Sigmoid colon (tissue), 7 donors: ENCODE results near the gene SUGP2. TPM values are rescaled to one million over a fixed set of nuclear protein-coding genes. Genes with fewer than 3 reads are reported as not detected.

Experiments used
- DNase-seq: peaks from one replicate; pipeline ENCODE4 v3.0.0-alpha.2; 2019
- H3K27ac ChIP-seq, 4 donors: fragments of 200-600 bp; sonication (generic); one replicate each; pipeline ENCODE4 v1.5.1; 2016 to 2019; ENCODE audit warnings: mild to moderate bottlenecking in 1 of 4
- H3K27me3 ChIP-seq, 3 donors: fragments of 200-600 bp; sonication (generic); one replicate each; pipeline ENCODE4 v1.5.1; 2019; ENCODE audit warnings: mild to moderate bottlenecking in 1 of 3
- H3K36me3 ChIP-seq, 4 donors: fragments of 200-600 bp; sonication (generic); one replicate each; pipeline ENCODE4 v1.5.1; 2016 to 2019
- H3K4me1 ChIP-seq, 4 donors: fragments of 200-600 bp; sonication (generic); one replicate each; pipeline ENCODE4 v1.5.1; 2017 to 2019
- H3K4me3 ChIP-seq, 4 donors: fragments of 200-600 bp; sonication (generic); one replicate each; pipeline ENCODE4 v1.5.1; 2017 to 2019; ENCODE audit warnings: mild to moderate bottlenecking in 2 of 4, moderate library complexity in 1 of 4
- H3K9me3 ChIP-seq, 4 donors: fragments of 200-600 bp in 3 of 4; sonication (generic) in 3 of 4; one replicate each; pipeline versions ENCODE4 v1.5.1 to v1.6.1; 2013 to 2019
- CTCF ChIP-seq, 4 experiments: fragments of 450-650 bp in 3 of 4; fragments of 200-600 bp in 1 of 4; IDR thresholded peaks; one replicate each; pipeline ENCODE4 v1.5.1; 2016 to 2019; ENCODE audit warnings: antibody characterized with exemption in 4 of 4, mild to moderate bottlenecking in 3 of 4, moderate library complexity in 2 of 4
- EP300 ChIP-seq, 4 donors: sonication (generic); formaldehyde crosslinking; IDR thresholded peaks; one replicate each; pipeline ENCODE4 v1.6.1; 2017; ENCODE audit warnings: antibody characterized with exemption in 4 of 4
- POLR2A ChIP-seq, 2 donors: fragments of 450-650 bp; IDR thresholded peaks; one replicate each; pipeline ENCODE4 v1.6.1; 2016; ENCODE audit warnings: antibody characterized with exemption in 2 of 2, mild to moderate bottlenecking in 2 of 2, moderate library complexity in 2 of 2
- POLR2AphosphoS5 ChIP-seq, 4 donors: sonication (generic); formaldehyde crosslinking; IDR thresholded peaks; one replicate each; pipeline ENCODE4 v1.6.1; 2017; ENCODE audit warnings: antibody characterized with exemption in 4 of 4
- WGBS, 2 donors: extraction: QIAGEN DNeasy Blood & Tissue Kit; methylation state at CpG; one replicate each; pipeline ENCODE4 v1.1.7; 2013; 5-methylcytosine and 5-hydroxymethylcytosine counted together
- intact Hi-C: fragments of 100-400 bp; cut with DNase I; formaldehyde crosslinking; loops from one replicate; pipeline ENCODE4 v1.15.1; 2023
- polyA plus RNA-seq, 3 donors: library from polyadenylated mRNA; stranded (reverse); fragments of 200-250 nt; gene quantifications; one replicate each; pipeline ENCODE4 v1.2.3, GENCODE V29; 2013
- total RNA-seq, 4 donors: library from RNA; depleted of rRNA; stranded (reverse); fragments of >200 nt; gene quantifications; one replicate each; pipeline ENCODE4 v1.1.0, GENCODE V29; 2016
- donor health status: healthy with polysubstance abuse.
- donor health status: Bipolar disorder and iron deficiency.
- donor health status: healthy.

Gene SUGP2
- total and polyA plus RNA-seq, 7 donors = 7.8 to 82.3 (median 30.3) TPM

DNA sequence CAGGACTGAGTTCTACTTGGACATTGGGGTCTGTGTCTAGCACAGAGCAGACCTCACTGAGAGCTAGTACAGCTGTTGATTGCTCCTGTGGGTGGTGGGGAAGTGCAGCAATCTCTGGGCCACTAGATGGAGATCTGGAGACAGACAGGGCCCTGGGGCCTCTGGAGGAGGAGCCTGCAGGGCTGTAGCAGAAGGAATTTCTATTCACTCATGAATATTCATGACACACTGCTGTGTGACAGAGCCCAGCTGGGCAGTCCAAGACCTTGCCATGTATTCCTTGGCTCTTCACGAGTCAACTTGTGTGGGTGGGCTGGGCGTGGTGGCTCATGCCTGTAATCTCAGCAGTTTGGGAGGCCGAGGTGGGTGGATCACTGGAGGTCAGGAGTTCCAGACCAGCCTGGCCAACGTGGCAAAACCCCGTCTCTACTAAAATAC is 37.5 kb downstream of the SUGP2 start:
- intact Hi-C loops = no loop called here
- Histone ChIP-seq H3K27me3 (no peaks in the 10 kb centered on the region), H3K4me3 (no peak overlapping the region), H3K4me1 (no peaks in the 10 kb centered on the region), H3K36me3 (peaks cover 9 to 81% (median 35%) of the 10 kb centered on the region in 4 donors), H3K9me3 (no peaks in the 10 kb centered on the region), H3K27ac (no peak overlapping the region)
- peak; percentile 82 for DNase-seq
- WGBS, 2 donors = 73 to 75% methylated on average over 5 of the region's 5 CpGs
- TF ChIP-seq POLR2AphosphoS5 (IDR thresholded peaks at IDR 0.05) (peak in 2 of 4 donors; percentile 6 to 36), CTCF (IDR thresholded peaks at IDR 0.05) (no peak)

- intact Hi-C loops = no loop called here
- Histone ChIP-seq H3K4me3 (no peak overlapping the region), H3K4me1 (no peaks in the 10 kb centered on the region), H3K27ac (no peak overlapping the region), H3K36me3 (peaks cover 9 to 60% (median 23%) of the 10 kb centered on the region in 4 donors), H3K9me3 (no peaks in the 10 kb centered on the region), H3K27me3 (no peaks in the 10 kb centered on the region)
- no peak for DNase-seq
- WGBS, 2 donors = 89 to 91% methylated on average over 10 of the region's 10 CpGs
- TF ChIP-seq POLR2AphosphoS5 (IDR thresholded peaks at IDR 0.05) (no peak), POLR2A (IDR thresholded peaks at IDR 0.05) (no peak), EP300 (IDR thresholded peaks at IDR 0.05) (no peak)
Measured at GRCh38 chr19:18993115-18993514, 40.2 kb downstream of the SUGP2 start.

- peaks cover 9 to 59% (median 23%) of the 10 kb centered on the region in 4 donors for H3K36me3 ChIP-seq
- no peaks in the 10 kb centered on the region for H3K4me1 ChIP-seq
- no peaks in the 10 kb centered on the region for H3K9me3 ChIP-seq
- TF ChIP-seq CTCF (IDR thresholded peaks at IDR 0.05) (no peak), EP300 (IDR thresholded peaks at IDR 0.05) (no peak), POLR2A (IDR thresholded peaks at IDR 0.05) (no peak), POLR2AphosphoS5 (IDR thresholded peaks at IDR 0.05) (no peak)
- intact Hi-C loops = no loop called here
- no peak overlapping the region for H3K27ac ChIP-seq
- DNase-seq = no peak
- 94% methylated on average over 8 of the region's 8 CpGs for WGBS, 2 donors
- no peaks in the 10 kb centered on the region for H3K27me3 ChIP-seq
- no peak overlapping the region for H3K4me3 ChIP-seq
Measured at GRCh38 chr19:18992696-18993095, 40.6 kb downstream of the SUGP2 start.

DNA sequence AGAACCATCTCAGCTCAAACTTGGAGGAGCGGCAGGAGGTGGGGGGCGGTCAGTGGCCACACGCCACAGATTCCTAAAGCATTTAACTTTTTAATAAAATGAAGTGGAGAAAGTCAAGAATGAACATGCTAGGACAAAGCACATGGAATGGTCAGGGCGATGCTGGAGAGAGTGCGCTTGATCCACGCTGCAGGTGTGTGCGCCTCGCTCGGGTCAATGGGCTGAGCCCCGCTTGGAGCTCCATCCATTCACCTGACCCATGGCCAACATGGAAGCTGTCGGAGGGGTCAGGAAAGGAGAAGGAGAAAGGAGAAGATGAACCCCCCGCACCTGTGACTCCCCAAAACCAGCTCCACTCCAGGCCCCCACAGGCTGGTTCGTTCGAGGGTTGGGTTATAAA is 41.8 kb downstream of the SUGP2 start:
- no peak overlapping the region for H3K4me3 ChIP-seq
- H3K36me3 ChIP-seq = peaks cover 9 to 53% (median 23%) of the 10 kb centered on the region in 4 donors
- TF ChIP-seq POLR2AphosphoS5 (IDR thresholded peaks at IDR 0.05) (no peak), EP300 (IDR thresholded peaks at IDR 0.05) (no peak), POLR2A (IDR thresholded peaks at IDR 0.05) (no peak), CTCF (IDR thresholded peaks at IDR 0.05) (no peak)
- DNase-seq = no peak
- no peak overlapping the region for H3K27ac ChIP-seq
- no peaks in the 10 kb centered on the region for H3K27me3 ChIP-seq
- intact Hi-C loops = no loop called here
- 95 to 97% methylated on average over 14 of the region's 14 CpGs for WGBS, 2 donors
- no peaks in the 10 kb centered on the region for H3K9me3 ChIP-seq
- H3K4me1 ChIP-seq = peaks cover 0 to 2% (median 0%) of the 10 kb centered on the region in 4 donors

DNA sequence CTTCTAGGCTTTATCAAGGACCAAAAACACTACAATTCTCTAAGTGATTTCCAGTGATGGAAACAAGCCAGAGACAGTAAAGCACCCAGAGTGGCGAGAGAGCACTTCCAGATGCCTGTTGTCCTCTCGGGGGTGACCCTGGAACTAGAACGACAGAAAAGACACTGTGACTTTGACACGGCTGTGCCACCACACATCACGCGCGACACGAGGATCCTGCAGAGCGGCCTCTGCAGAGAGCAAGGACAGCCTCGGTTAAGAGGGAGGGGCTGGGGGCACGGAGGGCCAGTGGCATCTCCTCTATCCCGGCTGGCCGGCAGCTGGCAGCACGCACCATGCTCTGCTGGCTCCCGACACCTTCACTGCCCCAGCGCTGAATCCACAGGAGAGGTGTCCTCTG is 42.3 kb downstream of the SUGP2 start:
- intact Hi-C loops = no loop called here
- H3K27ac ChIP-seq = no peak overlapping the region
- 89 to 90% methylated on average over 16 of the region's 16 CpGs for WGBS, 2 donors
- TF ChIP-seq EP300 (IDR thresholded peaks at IDR 0.05) (no peak), POLR2A (IDR thresholded peaks at IDR 0.05) (no peak), CTCF (IDR thresholded peaks at IDR 0.05) (no peak), POLR2AphosphoS5 (IDR thresholded peaks at IDR 0.05) (no peak)
- H3K27me3 ChIP-seq = no peaks in the 10 kb centered on the region
- peaks cover 0 to 4% (median 0%) of the 10 kb centered on the region in 4 donors for H3K4me1 ChIP-seq
- H3K36me3 ChIP-seq = peaks cover 9 to 49% (median 23%) of the 10 kb centered on the region in 4 donors
- no peak for DNase-seq
- no peak overlapping the region for H3K4me3 ChIP-seq
- no peaks in the 10 kb centered on the region for H3K9me3 ChIP-seq
